Testis (tissue), 3 donors: ENCODE results near the gene MYH11. TPM values are rescaled to one million over a fixed set of nuclear protein-coding genes. Genes with fewer than 3 reads are reported as not detected.

Experiments
- DNase-seq: peaks from one replicate; pipeline ENCODE4 v3.0.0-alpha.2; 2019
- H3K27ac ChIP-seq, 2 donors: fragments of 200-600 bp; sonication (generic); one replicate each; pipeline ENCODE4 v1.5.1; 2019
- H3K27me3 ChIP-seq: fragments of 200-600 bp; sonication (generic); one replicate; pipeline ENCODE4 v1.5.1; 2019
- H3K36me3 ChIP-seq: fragments of 200-600 bp; sonication (generic); one replicate; pipeline ENCODE4 v1.5.1; 2017; ENCODE audit warnings: low read depth; ENCODE audit errors: missing control alignments
- H3K4me1 ChIP-seq: fragments of 200-600 bp; sonication (generic); one replicate; pipeline ENCODE4 v1.5.1; 2019
- H3K4me3 ChIP-seq, 2 donors: fragments of 200-600 bp; sonication (generic); one replicate each; pipeline ENCODE4 v1.5.1; 2017 to 2019
- H3K9me3 ChIP-seq: fragments of 200-600 bp; sonication (generic); one replicate; pipeline ENCODE4 v1.5.1; 2017
- CTCF ChIP-seq, 3 experiments: fragments of 450-650 bp in 2 of 3; fragments of 200-600 bp in 1 of 3; sonication (generic) in 1 of 3; IDR thresholded peaks; one replicate each; pipeline ENCODE4 v1.5.1; 2016 to 2019; ENCODE audit warnings: antibody characterized with exemption in 3 of 3, mild to moderate bottlenecking in 2 of 3, moderate library complexity in 1 of 3
- POLR2A ChIP-seq: fragments of 450-650 bp; IDR thresholded peaks from one replicate; pipeline ENCODE4 v1.6.1; 2017; ENCODE audit warnings: antibody characterized with exemption, mild to moderate bottlenecking, moderate library complexity
- WGBS, 2 donors: methylation state at CpG; one replicate each; pipeline ENCODE4 v1.1.5; 2018; 5-methylcytosine and 5-hydroxymethylcytosine counted together
- intact Hi-C: fragments of 100-400 bp; cut with DNase I; formaldehyde crosslinking; loops from one replicate; pipeline ENCODE4 v1.15.1; 2023; ENCODE audit warnings: low total_unique reads
- polyA plus RNA-seq: library from polyadenylated mRNA; stranded (reverse); fragments of 350-450 nt; fragmentation: Illumina TruSeq; extraction: RNeasy Lipid Tissue Mini Kit (QIAGEN cat#74804); gene quantifications from one replicate; pipeline ENCODE4 v1.2.3, GENCODE V29; 2014; ENCODE audit warnings: low read depth, low replicate concordance; ENCODE audit not compliant: insufficient read depth
- total RNA-seq, 2 donors: library from RNA; depleted of rRNA; stranded (reverse); fragments of >200 nt; gene quantifications; one replicate each; pipeline ENCODE4 v1.2.3, GENCODE V29; 2016

The MYH11 gene
- total and polyA plus RNA-seq, 3 donors from 2014 or later, result 263 to 276 (median 271) TPM

- no peaks in the 10 kb centered on the region for H3K4me1 ChIP-seq
- intact Hi-C loops, result no loop called here
- no peak overlapping the region for H3K27ac ChIP-seq
- 89 to 92% methylated on average over 5 of the region's 5 CpGs for WGBS, 2 donors
- H3K27me3 ChIP-seq, result no peaks in the 10 kb centered on the region
- H3K4me3 ChIP-seq, result no peak overlapping the region
- TF ChIP-seq CTCF (IDR thresholded peaks at IDR 0.05), result no peak
- no peak for TF ChIP-seq POLR2A
- DNase-seq, result no peak
- H3K9me3 ChIP-seq, result no peaks in the 10 kb centered on the region
- peaks cover 4% of the 10 kb centered on the region for H3K36me3 ChIP-seq
Measured at GRCh38 chr16:15864939-15865338, 8.1 kb upstream of the MYH11 start.

DNA sequence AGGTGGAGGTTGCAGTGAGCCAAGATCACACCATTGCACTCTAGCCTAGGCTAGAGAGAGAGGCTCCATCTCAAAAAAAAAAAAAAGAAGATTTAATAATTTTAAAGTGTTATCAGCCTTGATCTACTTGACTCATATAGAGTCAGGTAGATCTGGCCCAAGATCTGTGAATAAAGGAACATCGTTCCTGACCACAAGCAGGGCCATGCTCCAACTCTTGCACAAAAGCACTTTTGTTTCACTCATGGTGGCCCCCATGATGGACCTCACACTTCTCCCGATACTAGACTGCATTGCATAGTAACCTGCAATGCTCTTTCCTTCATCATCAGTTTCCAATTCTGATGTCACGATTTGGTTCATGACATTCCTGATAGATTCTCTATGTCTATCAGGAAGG, 5.2 kb upstream of the MYH11 start:
- peaks cover 4% of the 10 kb centered on the region for H3K36me3 ChIP-seq

GRCh38 chr16:15858921-15859668, 2.3 kb upstream of the MYH11 start:
- TF ChIP-seq POLR2A, result no peak
- no peak for TF ChIP-seq CTCF (IDR thresholded peaks at IDR 0.05)
- 79 to 80% methylated on average over 11 to 12 of the region's 12 CpGs for WGBS, 2 donors

More for the DNA sequence above, 5.2 kb upstream of the MYH11 start:
- H3K4me3 ChIP-seq, result no peak overlapping the region
- WGBS, 2 donors, result 91 to 94% methylated on average over 3 of the region's 3 CpGs
- peaks cover 6% of the 10 kb centered on the region for H3K4me1 ChIP-seq
- no peak overlapping the region for H3K27ac ChIP-seq
- no peaks in the 10 kb centered on the region for H3K9me3 ChIP-seq
- TF ChIP-seq CTCF (IDR thresholded peaks at IDR 0.05) (no peak), POLR2A (no peak)
- intact Hi-C loops, result no loop called here
- no peaks in the 10 kb centered on the region for H3K27me3 ChIP-seq
- no peak for DNase-seq

GRCh38 chr16:15857724-15858560, 1.1 kb upstream of the MYH11 start:
- H3K27me3 ChIP-seq, result no peaks in the 10 kb centered on the region
- TF ChIP-seq CTCF (IDR thresholded peaks at IDR 0.05) (no peak), POLR2A (no peak)
- peaks cover 6% of the 10 kb centered on the region for H3K4me1 ChIP-seq
- no peaks in the 10 kb centered on the region for H3K9me3 ChIP-seq
- 1 to 2% methylated on average over 25 to 50 of the region's 55 CpGs for WGBS, 2 donors
- DNase-seq, result peak; percentile 26
- H3K4me3 ChIP-seq, result peak overlapping the region; percentile 58 to 59
- no peaks in the 10 kb centered on the region for H3K36me3 ChIP-seq
- peak overlapping the region in 1 of 2 donors; percentile 87 for H3K27ac ChIP-seq
- intact Hi-C loops, result no loop called here

More at GRCh38 chr16:15858921-15859668, 2.3 kb upstream of the MYH11 start:
- Histone ChIP-seq H3K4me1 (peaks cover 6% of the 10 kb centered on the region), H3K4me3 (no peak overlapping the region), H3K27me3 (no peaks in the 10 kb centered on the region), H3K27ac (peak overlapping the region in 1 of 2 donors; percentile 87), H3K36me3 (no peaks in the 10 kb centered on the region), H3K9me3 (no peaks in the 10 kb centered on the region)
- no peak for DNase-seq
- intact Hi-C loops, result no loop called here
